ENCODE results near the gene FBN1.

FBN1 gene

GRCh38 chr15:48537271-48538113 is 108.0 kb downstream of the FBN1 start:
- Histone ChIP-seq H3K4me3 (ENCODE audit: low read depth, low read length) (no peak overlapping the region), H3K27ac (ENCODE audit: low read depth, low read length) (no peak overlapping the region), H3K27me3 (ENCODE audit: control insufficient read depth, insufficient read depth, low read length) (no peaks in the 10 kb centered on the region), H3K4me1 (ENCODE audit: control insufficient read depth, insufficient read depth, low read length) (no peaks in the 10 kb centered on the region), H3K36me3 (ENCODE audit: control insufficient read depth, insufficient read depth, low read length) (no peaks in the 10 kb centered on the region), H3K9me3 (ENCODE audit: control insufficient read depth, insufficient read depth, low read depth, low read length) (no peaks in the 10 kb centered on the region), H3K9ac (ENCODE audit: low read length) (no peak overlapping the region)

GRCh38 chr15:48536681-48537091 is 108.8 kb downstream of the FBN1 start:
- no peaks in the 10 kb centered on the region for H3K4me1 ChIP-seq (ENCODE audit: control insufficient read depth, insufficient read depth, low read length)
- H3K27ac ChIP-seq (ENCODE audit: low read depth, low read length) = no peak overlapping the region
- H3K36me3 ChIP-seq (ENCODE audit: control insufficient read depth, insufficient read depth, low read length) = no peaks in the 10 kb centered on the region
- H3K9ac ChIP-seq (ENCODE audit: low read length) = no peak overlapping the region
- H3K9me3 ChIP-seq (ENCODE audit: control insufficient read depth, insufficient read depth, low read depth, low read length) = no peaks in the 10 kb centered on the region
- no peaks in the 10 kb centered on the region for H3K27me3 ChIP-seq (ENCODE audit: control insufficient read depth, insufficient read depth, low read length)
- no peak overlapping the region for H3K4me3 ChIP-seq (ENCODE audit: low read depth, low read length)

- H3K36me3 ChIP-seq (ENCODE audit: control insufficient read depth, insufficient read depth, low read length) = no peaks in the 10 kb centered on the region
- H3K27ac ChIP-seq (ENCODE audit: low read depth, low read length) = no peak overlapping the region
- H3K27me3 ChIP-seq (ENCODE audit: control insufficient read depth, insufficient read depth, low read length) = no peaks in the 10 kb centered on the region
- H3K9me3 ChIP-seq (ENCODE audit: control insufficient read depth, insufficient read depth, low read depth, low read length) = no peaks in the 10 kb centered on the region
- no peak overlapping the region for H3K4me3 ChIP-seq (ENCODE audit: low read depth, low read length)
- H3K9ac ChIP-seq (ENCODE audit: low read length) = no peak overlapping the region
- no peaks in the 10 kb centered on the region for H3K4me1 ChIP-seq (ENCODE audit: control insufficient read depth, insufficient read depth, low read length)
Measured at GRCh38 chr15:48533982-48534381, 111.5 kb downstream of the FBN1 start.

GRCh38 chr15:48532946-48533345 is 112.6 kb downstream of the FBN1 start:
- Histone ChIP-seq H3K36me3 (ENCODE audit: control insufficient read depth, insufficient read depth, low read length) (no peaks in the 10 kb centered on the region), H3K9ac (ENCODE audit: low read length) (no peak overlapping the region), H3K9me3 (ENCODE audit: control insufficient read depth, insufficient read depth, low read depth, low read length) (no peaks in the 10 kb centered on the region), H3K27ac (ENCODE audit: low read depth, low read length) (no peak overlapping the region), H3K4me1 (ENCODE audit: control insufficient read depth, insufficient read depth, low read length) (no peaks in the 10 kb centered on the region), H3K27me3 (ENCODE audit: control insufficient read depth, insufficient read depth, low read length) (no peaks in the 10 kb centered on the region), H3K4me3 (ENCODE audit: low read depth, low read length) (no peak overlapping the region)

- no peaks in the 10 kb centered on the region for H3K9me3 ChIP-seq (ENCODE audit: control insufficient read depth, insufficient read depth, low read depth, low read length)
- no peaks in the 10 kb centered on the region for H3K27me3 ChIP-seq (ENCODE audit: control insufficient read depth, insufficient read depth, low read length)
- no peaks in the 10 kb centered on the region for H3K4me1 ChIP-seq (ENCODE audit: control insufficient read depth, insufficient read depth, low read length)
- H3K9ac ChIP-seq (ENCODE audit: low read length) = no peak overlapping the region
- no peaks in the 10 kb centered on the region for H3K36me3 ChIP-seq (ENCODE audit: control insufficient read depth, insufficient read depth, low read length)
- no peak overlapping the region for H3K4me3 ChIP-seq (ENCODE audit: low read depth, low read length)
- H3K27ac ChIP-seq (ENCODE audit: low read depth, low read length) = no peak overlapping the region
Measured at GRCh38 chr15:48530528-48530927, 115.0 kb downstream of the FBN1 start.

GRCh38 chr15:48528921-48529320 is 116.6 kb downstream of the FBN1 start:
- no peak overlapping the region for H3K9ac ChIP-seq (ENCODE audit: low read length)
- H3K4me3 ChIP-seq (ENCODE audit: low read depth, low read length) = no peak overlapping the region
- no peaks in the 10 kb centered on the region for H3K36me3 ChIP-seq (ENCODE audit: control insufficient read depth, insufficient read depth, low read length)
- H3K27ac ChIP-seq (ENCODE audit: low read depth, low read length) = no peak overlapping the region
- H3K27me3 ChIP-seq (ENCODE audit: control insufficient read depth, insufficient read depth, low read length) = no peaks in the 10 kb centered on the region
- H3K9me3 ChIP-seq (ENCODE audit: control insufficient read depth, insufficient read depth, low read depth, low read length) = no peaks in the 10 kb centered on the region
- no peaks in the 10 kb centered on the region for H3K4me1 ChIP-seq (ENCODE audit: control insufficient read depth, insufficient read depth, low read length)

- Histone ChIP-seq H3K9me3 (ENCODE audit: control insufficient read depth, insufficient read depth, low read depth, low read length) (no peaks in the 10 kb centered on the region), H3K27me3 (ENCODE audit: control insufficient read depth, insufficient read depth, low read length) (no peaks in the 10 kb centered on the region), H3K36me3 (ENCODE audit: control insufficient read depth, insufficient read depth, low read length) (no peaks in the 10 kb centered on the region), H3K9ac (ENCODE audit: low read length) (no peak overlapping the region), H3K4me3 (ENCODE audit: low read depth, low read length) (no peak overlapping the region), H3K27ac (ENCODE audit: low read depth, low read length) (no peak overlapping the region), H3K4me1 (ENCODE audit: control insufficient read depth, insufficient read depth, low read length) (no peaks in the 10 kb centered on the region)
Measured at GRCh38 chr15:48527517-48527916, 118.0 kb downstream of the FBN1 start.

GRCh38 chr15:48522911-48523310 is 122.6 kb downstream of the FBN1 start:
- H3K9ac ChIP-seq (ENCODE audit: low read length) = no peak overlapping the region
- no peaks in the 10 kb centered on the region for H3K27me3 ChIP-seq (ENCODE audit: control insufficient read depth, insufficient read depth, low read length)
- H3K27ac ChIP-seq (ENCODE audit: low read depth, low read length) = no peak overlapping the region
- no peaks in the 10 kb centered on the region; the same call in 1 of the 2 replicates for H3K4me1 ChIP-seq (ENCODE audit: control insufficient read depth, insufficient read depth, low read length)
- H3K36me3 ChIP-seq (ENCODE audit: control insufficient read depth, insufficient read depth, low read length) = no peaks in the 10 kb centered on the region
- H3K4me3 ChIP-seq (ENCODE audit: low read depth, low read length) = no peak overlapping the region
- H3K9me3 ChIP-seq (ENCODE audit: control insufficient read depth, insufficient read depth, low read depth, low read length) = peaks cover 5% of the 10 kb centered on the region

- H3K36me3 ChIP-seq (ENCODE audit: control insufficient read depth, insufficient read depth, low read length) = no peaks in the 10 kb centered on the region
- no peak overlapping the region for H3K27ac ChIP-seq (ENCODE audit: low read depth, low read length)
- H3K9ac ChIP-seq (ENCODE audit: low read length) = no peak overlapping the region
- no peaks in the 10 kb centered on the region for H3K27me3 ChIP-seq (ENCODE audit: control insufficient read depth, insufficient read depth, low read length)
- no peak overlapping the region for H3K4me3 ChIP-seq (ENCODE audit: low read depth, low read length)
- peaks cover 5% of the 10 kb centered on the region for H3K9me3 ChIP-seq (ENCODE audit: control insufficient read depth, insufficient read depth, low read depth, low read length)
- H3K4me1 ChIP-seq (ENCODE audit: control insufficient read depth, insufficient read depth, low read length) = no peaks in the 10 kb centered on the region; the same call in 1 of the 2 replicates
Measured at GRCh38 chr15:48522123-48522522, 123.4 kb downstream of the FBN1 start.

GRCh38 chr15:48520376-48521155 is 124.9 kb downstream of the FBN1 start:
- Histone ChIP-seq H3K4me1 (ENCODE audit: control insufficient read depth, insufficient read depth, low read length) (no peaks in the 10 kb centered on the region; the same call in 1 of the 2 replicates), H3K36me3 (ENCODE audit: control insufficient read depth, insufficient read depth, low read length) (no peaks in the 10 kb centered on the region), H3K27me3 (ENCODE audit: control insufficient read depth, insufficient read depth, low read length) (no peaks in the 10 kb centered on the region), H3K27ac (ENCODE audit: low read depth, low read length) (no peak overlapping the region), H3K9ac (ENCODE audit: low read length) (no peak overlapping the region), H3K9me3 (ENCODE audit: control insufficient read depth, insufficient read depth, low read depth, low read length) (peaks cover 5% of the 10 kb centered on the region), H3K4me3 (ENCODE audit: low read depth, low read length) (no peak overlapping the region)

GRCh38 chr15:48516121-48516520 is 129.4 kb downstream of the FBN1 start:
- Histone ChIP-seq H3K4me1 (ENCODE audit: control insufficient read depth, insufficient read depth, low read length) (no peaks in the 10 kb centered on the region; the same call in 1 of the 2 replicates), H3K4me3 (ENCODE audit: low read depth, low read length) (no peak overlapping the region), H3K27ac (ENCODE audit: low read depth, low read length) (no peak overlapping the region), H3K9ac (ENCODE audit: low read length) (no peak overlapping the region), H3K27me3 (ENCODE audit: control insufficient read depth, insufficient read depth, low read length) (no peaks in the 10 kb centered on the region), H3K9me3 (ENCODE audit: control insufficient read depth, insufficient read depth, low read depth, low read length) (no peaks in the 10 kb centered on the region), H3K36me3 (ENCODE audit: control insufficient read depth, insufficient read depth, low read length) (no peaks in the 10 kb centered on the region)
